ENCODE data around the gene ANKS1B. TPM values are rescaled to one million over a fixed set of nuclear protein-coding genes. Genes with fewer than 3 reads are reported as not detected.

The ANKS1B gene
- total RNA-seq, 4 donors from 2014 or later = 34.5 to 81.9 (median 71.1) TPM

GRCh38 chr12:98748463-98748862 is 1236.3 kb downstream of the ANKS1B start:
- no peak for TF ChIP-seq CTCF (IDR thresholded peaks at IDR 0.05)
- TF ChIP-seq POLR2A (IDR thresholded peaks at IDR 0.05) = no peak
- WGBS, 2 donors = 91 to 96% methylated on average over 3 of the region's 3 CpGs
- H3K4me1 ChIP-seq = peaks cover 6% of the 10 kb centered on the region in 2 donors
- H3K4me3 ChIP-seq (replicated peaks in 1 of 3) = no peak overlapping the region
- no peaks in the 10 kb centered on the region for H3K27me3 ChIP-seq
- intact Hi-C loops (cut with DNase I) = no loop called here
- no peak overlapping the region for H3K27ac ChIP-seq
- H3K36me3 ChIP-seq = no peaks in the 10 kb centered on the region
- DNase-seq = no peak
- H3K9me3 ChIP-seq = no peaks in the 10 kb centered on the region

DNA sequence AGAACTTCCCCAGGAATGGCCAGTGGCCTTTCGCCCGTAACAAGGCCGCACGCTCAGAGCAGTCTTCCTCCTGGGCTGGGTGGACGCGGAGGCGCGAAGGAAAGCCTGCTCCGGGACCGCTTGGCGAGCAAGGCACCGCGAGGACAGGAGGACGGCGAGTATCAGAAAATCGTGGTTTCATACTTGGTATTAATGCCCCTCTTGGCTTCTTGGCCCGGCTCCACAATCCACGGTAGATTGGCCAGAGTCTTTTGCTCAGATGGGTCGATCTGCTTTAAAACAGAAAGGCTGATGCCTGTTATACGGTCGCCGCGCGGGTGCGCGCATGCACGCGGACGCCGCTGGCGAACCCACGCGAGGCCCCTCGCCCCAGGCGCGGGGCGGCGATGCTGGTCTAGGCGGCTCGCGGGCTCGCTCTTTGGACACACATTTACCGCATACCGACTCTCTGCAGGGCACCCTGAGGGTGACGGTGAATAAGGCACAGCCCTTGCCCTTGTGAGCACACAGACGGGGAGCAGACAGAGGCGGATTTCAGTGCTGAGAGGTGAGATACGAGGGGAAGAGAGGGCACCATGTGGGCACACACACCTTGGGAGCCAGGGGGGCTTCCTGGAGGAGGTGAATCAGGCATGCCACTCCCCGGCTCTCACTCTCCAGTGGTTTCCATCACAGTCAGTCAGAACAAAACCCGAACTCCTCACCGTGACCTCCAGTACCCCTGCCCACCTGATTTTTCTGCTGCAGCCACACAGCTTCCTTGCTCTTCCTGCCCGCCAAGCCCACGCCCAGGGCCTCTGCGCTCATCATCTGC is 1239.0 kb downstream of the ANKS1B start:
- peak; percentile 16 to 22 for DNase-seq
- H3K4me3 ChIP-seq (replicated peaks in 1 of 3) = peak overlapping the region in 2 of 3 donors; percentile 13 to 31
- no peaks in the 10 kb centered on the region for H3K27me3 ChIP-seq
- no peaks in the 10 kb centered on the region for H3K36me3 ChIP-seq
- H3K27ac ChIP-seq = no peak overlapping the region
- TF ChIP-seq CTCF (IDR thresholded peaks at IDR 0.05) (no peak), POLR2A (IDR thresholded peaks at IDR 0.05) (no peak)
- intact Hi-C loops (cut with DNase I) = no loop called here
- WGBS, 2 donors = 20 to 32% methylated on average over 47 to 54 of the region's 54 CpGs
- peaks cover 6% of the 10 kb centered on the region in 2 donors for H3K4me1 ChIP-seq
- no peaks in the 10 kb centered on the region for H3K9me3 ChIP-seq

DNA sequence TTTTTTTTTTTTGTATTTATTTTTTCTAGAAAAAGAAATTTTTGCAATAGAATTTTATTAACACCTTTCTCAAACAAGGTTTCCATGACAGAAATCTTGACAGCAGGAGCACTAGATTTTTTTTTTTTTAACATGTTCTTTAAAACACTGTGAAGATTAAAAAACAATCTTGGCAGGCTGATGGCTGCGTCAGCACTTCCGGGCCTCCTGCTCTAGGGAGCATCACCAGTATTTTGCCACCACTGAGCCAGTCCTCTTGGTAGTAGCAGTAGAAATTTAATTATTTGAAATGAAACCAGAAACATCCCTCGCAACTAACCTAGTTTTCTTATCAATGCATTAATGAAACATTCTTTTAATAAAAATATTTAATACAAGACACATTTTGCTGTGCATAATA is 1240.1 kb downstream of the ANKS1B start:
- intact Hi-C loops (cut with DNase I) = no loop called here
- no peak for TF ChIP-seq CTCF (IDR thresholded peaks at IDR 0.05)
- TF ChIP-seq POLR2A (IDR thresholded peaks at IDR 0.05) = no peak
- peaks cover 6% of the 10 kb centered on the region in 2 donors for H3K4me1 ChIP-seq
- DNase-seq = no peak
- WGBS, 2 donors = 89 to 90% methylated on average over 3 of the region's 3 CpGs
- H3K36me3 ChIP-seq = no peaks in the 10 kb centered on the region
- H3K4me3 ChIP-seq (replicated peaks in 1 of 3) = no peak overlapping the region
- no peaks in the 10 kb centered on the region for H3K9me3 ChIP-seq
- H3K27ac ChIP-seq = no peak overlapping the region
- H3K27me3 ChIP-seq = no peaks in the 10 kb centered on the region

GRCh38 chr12:98743362-98743953 is 1241.3 kb downstream of the ANKS1B start:
- Histone ChIP-seq H3K27ac (no peak overlapping the region), H3K27me3 (no peaks in the 10 kb centered on the region), H3K4me1 (peaks cover 6% of the 10 kb centered on the region in 2 donors), H3K4me3 (replicated peaks in 1 of 3) (no peak overlapping the region), H3K9me3 (no peaks in the 10 kb centered on the region), H3K36me3 (no peaks in the 10 kb centered on the region)
- no peak for DNase-seq
- TF ChIP-seq POLR2A (IDR thresholded peaks at IDR 0.05) (no peak), CTCF (IDR thresholded peaks at IDR 0.05) (no peak)
- intact Hi-C loops (cut with DNase I) = no loop called here
- 51 to 54% methylated on average over 4 of the region's 4 CpGs for WGBS, 2 donors

Data from thyroid gland (tissue), 4 donors.